ENCODE measurements around the gene WDFY4.

Gene WDFY4

DNA sequence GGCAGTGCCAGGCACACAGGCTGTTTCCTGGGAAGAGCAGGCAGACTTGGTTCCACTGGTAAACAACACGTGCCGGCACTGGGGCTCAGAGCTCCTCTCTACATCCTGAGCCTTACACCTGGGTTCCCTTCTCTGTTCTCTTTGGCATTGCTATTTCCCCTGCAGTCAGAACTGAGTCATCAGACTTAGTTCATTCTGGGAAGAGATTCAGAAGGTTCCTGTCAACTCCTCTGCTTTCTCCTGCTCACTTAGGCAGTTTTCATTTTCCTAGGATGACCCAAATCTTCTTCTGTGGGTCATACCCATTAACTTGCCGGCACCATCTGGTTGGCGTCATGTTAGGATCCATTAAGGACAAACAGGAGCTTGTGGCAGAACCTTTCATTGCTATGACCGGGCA, 288.4 kb downstream of the WDFY4 start:
- TF ChIP-seq, protein P1, sequence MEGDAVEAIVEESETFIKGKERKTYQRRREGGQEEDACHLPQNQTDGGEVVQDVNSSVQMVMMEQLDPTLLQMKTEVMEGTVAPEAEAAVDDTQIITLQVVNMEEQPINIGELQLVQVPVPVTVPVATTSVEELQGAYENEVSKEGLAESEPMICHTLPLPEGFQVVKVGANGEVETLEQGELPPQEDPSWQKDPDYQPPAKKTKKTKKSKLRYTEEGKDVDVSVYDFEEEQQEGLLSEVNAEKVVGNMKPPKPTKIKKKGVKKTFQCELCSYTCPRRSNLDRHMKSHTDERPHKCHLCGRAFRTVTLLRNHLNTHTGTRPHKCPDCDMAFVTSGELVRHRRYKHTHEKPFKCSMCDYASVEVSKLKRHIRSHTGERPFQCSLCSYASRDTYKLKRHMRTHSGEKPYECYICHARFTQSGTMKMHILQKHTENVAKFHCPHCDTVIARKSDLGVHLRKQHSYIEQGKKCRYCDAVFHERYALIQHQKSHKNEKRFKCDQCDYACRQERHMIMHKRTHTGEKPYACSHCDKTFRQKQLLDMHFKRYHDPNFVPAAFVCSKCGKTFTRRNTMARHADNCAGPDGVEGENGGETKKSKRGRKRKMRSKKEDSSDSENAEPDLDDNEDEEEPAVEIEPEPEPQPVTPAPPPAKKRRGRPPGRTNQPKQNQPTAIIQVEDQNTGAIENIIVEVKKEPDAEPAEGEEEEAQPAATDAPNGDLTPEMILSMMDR (IDR thresholded peaks at IDR 0.05; ENCODE audit: borderline replicate concordance, insufficient read depth, low read depth, low read length) = no peak
- no peak overlapping the region for H3K4me3 ChIP-seq (ENCODE audit: low read depth, low read length)

DNA sequence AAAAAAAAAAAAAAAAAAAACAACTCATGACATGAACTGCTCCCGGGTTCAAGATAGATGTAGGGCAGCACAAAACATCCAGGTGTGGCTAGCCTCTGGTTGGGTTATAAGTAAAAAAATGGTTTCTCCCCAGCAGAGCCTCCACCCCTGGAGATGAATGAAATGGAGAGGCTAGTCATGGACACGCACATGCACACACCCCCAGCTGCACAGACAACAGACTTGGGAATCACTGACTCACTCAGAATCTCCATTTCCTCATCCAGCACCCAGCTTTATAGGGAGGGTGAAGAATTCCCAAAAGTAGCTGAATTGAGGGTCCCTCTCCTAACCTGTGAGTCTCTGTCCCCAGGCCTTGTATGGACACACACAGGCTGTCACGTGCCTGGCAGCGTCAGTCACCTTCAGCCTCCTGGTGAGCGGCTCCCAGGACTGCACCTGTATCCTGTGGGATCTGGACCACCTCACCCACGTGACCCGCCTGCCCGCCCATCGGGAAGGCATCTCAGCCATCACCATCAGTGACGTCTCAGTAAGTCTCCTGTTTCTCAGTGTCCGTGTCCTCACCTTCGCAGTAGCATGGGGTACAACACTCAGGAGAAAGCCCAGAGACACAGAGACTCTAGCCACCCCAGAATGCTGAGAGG, 290.0 kb downstream of the WDFY4 start:
- TF ChIP-seq, protein P1 (IDR thresholded peaks at IDR 0.05; ENCODE audit: borderline replicate concordance, insufficient read depth, low read depth, low read length) = no peak
- H3K4me3 ChIP-seq (ENCODE audit: low read depth, low read length) = no peak overlapping the region

DNA sequence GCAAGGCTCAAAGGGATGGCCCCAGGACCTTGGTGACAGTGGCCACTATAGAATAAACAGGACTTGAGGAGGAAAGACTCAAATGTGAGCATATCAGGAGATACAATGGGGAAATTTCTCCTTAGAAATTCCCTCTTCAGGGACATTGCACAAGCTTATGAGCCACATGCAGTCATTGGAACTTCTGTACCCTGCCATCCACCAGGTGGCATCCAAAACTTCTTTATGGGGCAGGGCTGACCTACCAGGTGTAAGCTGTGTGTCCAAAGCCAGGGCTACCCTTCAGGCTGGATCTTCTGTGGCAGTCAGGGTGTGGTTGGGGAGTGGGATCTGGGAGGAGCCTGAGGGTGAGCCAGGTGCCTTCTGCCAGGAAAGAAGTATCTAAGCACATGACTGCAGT, 291.5 kb downstream of the WDFY4 start:
- no peak overlapping the region for H3K4me3 ChIP-seq (ENCODE audit: low read depth, low read length)
- TF ChIP-seq, protein P1 (IDR thresholded peaks at IDR 0.05; ENCODE audit: borderline replicate concordance, insufficient read depth, low read depth, low read length) = no peak

GRCh38 chr10:48978318-48978717, 293.6 kb downstream of the WDFY4 start:
- TF ChIP-seq, protein P1 (IDR thresholded peaks at IDR 0.05; ENCODE audit: borderline replicate concordance, insufficient read depth, low read depth, low read length) = no peak
- no peak overlapping the region for H3K4me3 ChIP-seq (ENCODE audit: low read depth, low read length)

DNA sequence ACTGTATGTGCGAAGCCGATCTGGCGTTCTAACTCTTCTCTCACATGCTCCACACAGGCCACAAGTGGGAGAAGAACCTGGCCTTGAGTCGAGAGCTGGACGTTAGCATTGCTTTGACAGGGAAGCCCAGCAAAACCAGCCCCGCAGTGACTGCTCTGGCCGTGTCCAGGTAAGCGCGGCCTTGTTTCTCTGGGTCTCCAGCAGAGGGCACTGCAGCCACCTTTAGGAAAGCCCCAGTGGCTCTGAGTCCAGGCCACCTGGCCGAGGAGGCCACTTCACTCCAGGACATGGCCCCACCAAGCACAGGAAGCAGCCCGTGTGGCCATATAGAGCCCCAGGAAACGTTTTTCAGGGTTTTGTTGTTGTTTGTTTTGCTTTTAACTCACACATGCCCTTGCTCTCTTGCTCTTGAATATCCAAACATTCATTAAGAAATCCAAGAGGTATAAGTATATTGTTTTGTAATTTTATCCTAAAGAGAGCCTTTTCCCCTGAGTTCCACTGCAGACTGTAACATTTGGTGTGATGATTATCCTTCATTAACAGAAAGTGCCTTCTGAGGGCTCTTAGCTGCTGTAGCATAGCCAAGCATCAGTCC, 296.7 kb downstream of the WDFY4 start:
- TF ChIP-seq, protein P1 (IDR thresholded peaks at IDR 0.05; ENCODE audit: borderline replicate concordance, insufficient read depth, low read depth, low read length) = peak; percentile 81
- no peak overlapping the region for H3K4me3 ChIP-seq (ENCODE audit: low read depth, low read length)

DNA sequence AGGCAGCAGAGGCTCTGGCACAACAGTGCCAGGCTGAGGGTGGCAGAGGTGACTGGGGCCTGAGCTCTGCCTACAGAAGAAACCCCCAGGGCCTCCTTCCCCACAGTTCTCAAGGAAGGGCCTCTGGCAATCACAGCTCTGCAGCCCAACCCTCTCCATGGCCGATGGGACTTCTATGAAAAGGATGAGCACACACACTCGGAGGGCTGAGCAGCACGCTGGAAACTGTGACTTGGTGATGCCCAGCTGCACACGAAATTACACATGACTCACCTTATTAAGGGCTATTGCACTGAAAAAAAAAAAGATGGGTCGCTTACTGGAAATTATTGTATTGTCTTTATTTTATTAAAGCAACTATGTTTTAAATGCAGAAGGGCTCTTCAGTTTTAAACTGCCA, 297.9 kb downstream of the WDFY4 start:
- H3K4me3 ChIP-seq (ENCODE audit: low read depth, low read length) = no peak overlapping the region
- TF ChIP-seq, protein P1 (IDR thresholded peaks at IDR 0.05; ENCODE audit: borderline replicate concordance, insufficient read depth, low read depth, low read length) = no peak

Measured in GM12875 (cell line).